HepG2 (cell line): ENCODE results near the gene ALDH3B1.
"Not testable (repeated sequence)": the region's sequence is repeated elsewhere in the genome, so short reads cannot be mapped to it uniquely, and the experiment has no call there.

ENCODE experiments used
- MAFK ChIP-seq, 2 experiments: IDR thresholded peaks in 1 of 2; conservative IDR thresholded peaks in 1 of 2; 2 replicates each; pipeline ENCODE4 v1.6.1; 2011; ENCODE audit warnings: improper control_type of control experiment in 2 of 2, low read length in 2 of 2
- NR2F1 ChIP-seq, 2 experiments: fragments of 450-650 bp in 1 of 2; formaldehyde crosslinking in 1 of 2; IDR thresholded peaks; 2 replicates each; pipeline versions ENCODE4 v1.5.0 to v1.6.1; 2016 to 2020; ENCODE audit warnings: mild to moderate bottlenecking in 1 of 2, missing compliant biosample characterization in 1 of 2, missing genetic modification reagents in 1 of 2, moderate library complexity in 1 of 2

DNA sequence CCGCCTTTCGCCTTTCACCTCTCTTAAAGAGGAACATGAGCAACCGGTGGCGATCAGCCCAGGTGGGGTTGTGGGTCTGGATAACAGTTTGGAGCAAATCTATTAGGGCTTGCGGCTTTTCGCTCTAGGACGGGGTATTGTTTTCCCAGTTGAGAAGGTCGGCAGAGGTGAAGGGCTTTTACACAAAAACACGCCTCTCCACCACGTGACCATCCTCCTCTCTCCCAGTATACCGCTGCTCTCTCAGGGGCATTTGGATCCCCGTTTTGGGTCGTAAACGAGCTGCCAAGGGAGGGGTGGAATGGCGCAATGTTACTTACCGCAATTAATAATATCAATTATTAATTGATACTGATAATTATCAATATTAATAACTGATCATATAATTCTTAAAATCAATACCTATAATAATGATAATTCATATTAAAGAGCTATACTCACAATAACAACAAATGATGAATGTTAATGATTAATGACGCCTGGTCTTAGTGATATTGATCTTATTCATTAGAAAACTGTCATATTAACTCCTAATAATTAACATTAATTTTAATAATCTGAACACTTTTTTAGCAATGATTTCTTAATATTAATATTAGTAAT lies 27.8 kb upstream of the ALDH3B1 start:
- TF ChIP-seq NR2F1 (CRISPR knock-in tag; IDR thresholded peaks at IDR 0.05); MAFK (conservative IDR thresholded peaks at IDR 0.05 in 1 of 2, IDR thresholded peaks at IDR 0.05 in 1 of 2; ENCODE audit: low read length in 2 of 2): not testable (repeated sequence)
